ENCODE results near the gene PBX3. TPM values are rescaled to one million over a fixed set of nuclear protein-coding genes. Genes with fewer than 3 reads are reported as not detected.
A peak's percentile ranks its signal among the peaks of the same experiment; 100 is the strongest.

PBX3 gene
- total and polyA plus RNA-seq, 10 donors, result 7.2 to 58.4 (median 34.1) TPM

DNA sequence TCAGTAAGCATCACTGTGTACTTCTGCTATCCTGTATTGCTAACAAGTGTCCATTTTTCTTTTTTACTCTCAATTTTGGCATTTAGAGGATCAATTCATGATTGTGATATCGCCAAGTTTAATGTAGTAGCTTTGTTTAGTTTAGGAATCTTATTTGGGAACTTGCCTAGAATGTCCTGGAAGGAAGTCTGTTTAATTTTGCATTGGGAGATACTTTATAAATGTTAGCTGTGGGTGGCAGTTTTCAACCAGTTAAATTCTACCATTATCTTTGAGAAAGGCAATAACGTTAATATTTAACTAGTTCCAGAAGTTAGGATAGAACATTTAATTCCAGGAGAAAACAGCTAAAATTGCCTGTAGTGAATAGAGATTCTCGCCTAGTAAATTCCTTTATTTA lies 78.6 kb downstream of the PBX3 start:
- no peak overlapping the region for H3K4me3 ChIP-seq
- no peak for DNase-seq
- WGBS, 5 donors, result 92 to 95% (median 94%) methylated on average over 3 of the region's 3 CpGs
- H3K4me1 ChIP-seq, result peaks cover 7 to 73% (median 53%) of the 10 kb centered on the region in 6 donors
- no peaks in the 10 kb centered on the region for H3K36me3 ChIP-seq
- intact Hi-C loops (cut with DNase I; ENCODE audit: low total_unique reads), result no loop called here
- no peaks in the 10 kb centered on the region for H3K9me3 ChIP-seq
- TF ChIP-seq, protein P1, sequence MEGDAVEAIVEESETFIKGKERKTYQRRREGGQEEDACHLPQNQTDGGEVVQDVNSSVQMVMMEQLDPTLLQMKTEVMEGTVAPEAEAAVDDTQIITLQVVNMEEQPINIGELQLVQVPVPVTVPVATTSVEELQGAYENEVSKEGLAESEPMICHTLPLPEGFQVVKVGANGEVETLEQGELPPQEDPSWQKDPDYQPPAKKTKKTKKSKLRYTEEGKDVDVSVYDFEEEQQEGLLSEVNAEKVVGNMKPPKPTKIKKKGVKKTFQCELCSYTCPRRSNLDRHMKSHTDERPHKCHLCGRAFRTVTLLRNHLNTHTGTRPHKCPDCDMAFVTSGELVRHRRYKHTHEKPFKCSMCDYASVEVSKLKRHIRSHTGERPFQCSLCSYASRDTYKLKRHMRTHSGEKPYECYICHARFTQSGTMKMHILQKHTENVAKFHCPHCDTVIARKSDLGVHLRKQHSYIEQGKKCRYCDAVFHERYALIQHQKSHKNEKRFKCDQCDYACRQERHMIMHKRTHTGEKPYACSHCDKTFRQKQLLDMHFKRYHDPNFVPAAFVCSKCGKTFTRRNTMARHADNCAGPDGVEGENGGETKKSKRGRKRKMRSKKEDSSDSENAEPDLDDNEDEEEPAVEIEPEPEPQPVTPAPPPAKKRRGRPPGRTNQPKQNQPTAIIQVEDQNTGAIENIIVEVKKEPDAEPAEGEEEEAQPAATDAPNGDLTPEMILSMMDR (IDR thresholded peaks at IDR 0.05 in 8 of 11, conservative IDR thresholded peaks at IDR 0.05 in 3 of 11), result no peak
- TF ChIP-seq POLR2AphosphoS5 (IDR thresholded peaks at IDR 0.05) (no peak), POLR2A (IDR thresholded peaks at IDR 0.05) (no peak)
- H3K27me3 ChIP-seq (replicated peaks in 1 of 7), result no peaks in the 10 kb centered on the region
- H3K27ac ChIP-seq, result no peak overlapping the region

DNA sequence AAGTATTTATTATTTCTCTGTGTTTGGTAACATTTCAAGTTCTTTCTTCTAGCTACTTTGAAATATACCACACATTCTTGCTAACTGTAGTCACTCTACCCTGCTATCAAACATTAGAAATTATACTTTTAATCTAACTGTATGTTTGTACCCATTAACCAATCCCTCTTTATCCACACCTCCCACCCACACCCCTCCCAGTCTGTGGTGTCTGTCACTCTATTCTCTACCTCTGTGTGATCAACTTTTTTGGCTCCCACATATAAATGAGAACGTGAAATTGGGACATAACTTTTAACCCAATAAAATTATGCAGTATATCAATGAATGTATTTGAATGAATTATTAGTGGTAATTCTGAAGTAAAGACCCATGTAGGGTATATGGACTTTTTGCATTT lies 79.7 kb downstream of the PBX3 start:
- intact Hi-C loops (cut with DNase I; ENCODE audit: low total_unique reads), result no loop called here
- Histone ChIP-seq H3K4me3 (no peak overlapping the region), H3K27me3 (replicated peaks in 1 of 7) (no peaks in the 10 kb centered on the region), H3K27ac (no peak overlapping the region), H3K4me1 (peaks cover 4 to 70% (median 45%) of the 10 kb centered on the region in 6 donors), H3K36me3 (no peaks in the 10 kb centered on the region), H3K9me3 (no peaks in the 10 kb centered on the region)
- TF ChIP-seq POLR2A (IDR thresholded peaks at IDR 0.05), result no peak
- TF ChIP-seq POLR2AphosphoS5 (IDR thresholded peaks at IDR 0.05), result no peak
- TF ChIP-seq, protein P1 (IDR thresholded peaks at IDR 0.05 in 8 of 11, conservative IDR thresholded peaks at IDR 0.05 in 3 of 11), result no peak
- no peak for DNase-seq
- WGBS, 5 donors, result 82 to 92% (median 84%) methylated on average over 1 of the region's 1 CpG

DNA sequence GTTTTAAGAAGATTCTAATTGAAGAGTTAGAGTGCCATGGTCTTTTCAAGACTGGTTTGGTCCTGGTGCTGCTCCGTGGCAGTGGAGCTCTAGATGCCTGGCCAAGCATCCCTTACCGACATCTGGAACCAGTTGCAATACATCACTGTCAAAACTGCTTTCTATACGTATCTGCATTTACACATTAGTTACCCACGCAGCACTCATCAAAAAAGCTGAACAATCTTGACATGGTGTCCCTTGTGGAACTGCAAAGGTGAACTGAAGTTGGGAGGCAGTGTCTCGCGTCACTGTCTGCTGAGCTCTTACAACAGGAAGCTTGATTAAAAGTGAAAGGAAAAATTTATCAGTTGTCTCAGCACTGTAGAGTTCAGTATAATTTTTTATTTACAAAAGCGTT lies 82.6 kb downstream of the PBX3 start:
- peak overlapping the region; percentile 2 to 67 (median 33) for H3K4me3 ChIP-seq
- DNase-seq, result peak; percentile 81
- peak overlapping the region; percentile 58 to 82 (median 76) for H3K27ac ChIP-seq
- 2 to 6% (median 5%) methylated on average over 7 of the region's 7 CpGs for WGBS, 5 donors
- TF ChIP-seq, protein P1 (IDR thresholded peaks at IDR 0.05 in 8 of 11, conservative IDR thresholded peaks at IDR 0.05 in 3 of 11), result no peak
- TF ChIP-seq POLR2A (IDR thresholded peaks at IDR 0.05) (peak in 1 of 3 donors; percentile 51), POLR2AphosphoS5 (IDR thresholded peaks at IDR 0.05) (peak in 1 of 3 donors; percentile 77)
- intact Hi-C loops (cut with DNase I; ENCODE audit: low total_unique reads), result no loop called here
- no peaks in the 10 kb centered on the region for H3K27me3 ChIP-seq (replicated peaks in 1 of 7)
- H3K9me3 ChIP-seq, result no peaks in the 10 kb centered on the region
- H3K36me3 ChIP-seq, result no peaks in the 10 kb centered on the region
- H3K4me1 ChIP-seq, result peaks cover 0 to 41% (median 21%) of the 10 kb centered on the region in 6 donors

DNA sequence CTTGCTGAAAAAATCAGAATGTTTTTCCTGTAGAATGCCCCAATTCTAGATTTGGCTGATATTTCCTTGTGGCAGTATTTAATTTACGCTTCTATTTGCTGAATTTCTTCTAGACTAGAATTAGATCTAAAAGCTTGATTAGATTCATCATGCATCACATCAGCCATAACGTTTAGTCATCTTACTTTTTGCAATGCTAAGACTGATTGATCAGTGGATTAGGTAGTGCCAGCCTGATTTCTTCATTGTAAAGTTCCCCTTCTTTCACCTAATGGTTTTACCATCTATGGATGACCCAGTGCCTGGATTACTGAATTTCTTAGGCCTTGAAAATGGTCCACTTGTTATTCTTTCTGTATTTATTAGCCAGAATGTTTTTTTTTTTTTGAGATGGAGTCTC lies 83.9 kb downstream of the PBX3 start:
- Histone ChIP-seq H3K4me1 (peaks cover 0 to 29% (median 17%) of the 10 kb centered on the region in 6 donors), H3K4me3 (no peak overlapping the region), H3K27me3 (replicated peaks in 1 of 7) (no peaks in the 10 kb centered on the region), H3K36me3 (no peaks in the 10 kb centered on the region), H3K27ac (no peak overlapping the region), H3K9me3 (no peaks in the 10 kb centered on the region)
- no peak for TF ChIP-seq POLR2A (IDR thresholded peaks at IDR 0.05)
- TF ChIP-seq, protein P1 (IDR thresholded peaks at IDR 0.05 in 8 of 11, conservative IDR thresholded peaks at IDR 0.05 in 3 of 11), result no peak
- 69 to 93% (median 78%) methylated on average over 2 of the region's 2 CpGs for WGBS, 5 donors
- DNase-seq, result no peak
- intact Hi-C loops (cut with DNase I; ENCODE audit: low total_unique reads), result no loop called here
